ENCODE measurements around the gene ELMO3. TPM values are rescaled to one million over a fixed set of nuclear protein-coding genes. Genes with fewer than 3 reads are reported as not detected.

The ELMO3 gene
- total RNA-seq, 4 donors from 2014 or later: 25.6 to 119 (median 82.2) TPM

DNA sequence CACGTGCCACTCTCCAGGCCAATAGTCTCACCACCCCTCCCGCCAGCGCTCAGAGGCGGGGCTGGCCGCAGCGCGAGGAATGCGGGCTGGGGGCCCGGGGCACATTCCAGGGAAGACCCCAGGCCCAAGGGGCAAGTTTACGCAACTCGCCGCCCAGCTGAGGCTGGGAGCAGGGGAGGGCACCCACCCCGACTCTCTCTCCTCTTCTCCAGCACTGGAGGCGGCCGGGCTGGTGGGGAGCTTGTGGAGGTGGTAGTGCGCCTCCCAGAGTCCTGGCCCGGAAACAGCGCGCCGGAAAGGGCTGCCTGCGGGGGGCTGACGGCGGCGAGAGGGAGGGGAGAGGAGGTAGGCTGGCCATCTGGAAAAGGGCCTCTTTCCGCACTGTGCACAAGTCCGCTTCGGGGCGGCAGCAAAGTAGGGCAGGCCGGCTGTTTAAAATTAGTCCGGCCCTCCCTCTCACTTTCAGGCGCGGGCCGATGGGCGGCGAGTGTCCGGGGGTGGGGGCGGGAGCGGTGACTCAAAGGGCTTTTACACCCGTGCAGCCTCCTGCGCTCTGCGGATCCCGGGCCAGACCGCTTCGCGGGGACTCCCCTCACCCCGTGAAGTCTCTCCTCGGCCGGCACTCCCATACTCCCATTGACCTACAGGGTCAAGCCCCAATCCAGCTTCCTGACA is 47.3 kb downstream of the ELMO3 start:
- Histone ChIP-seq H3K27ac (peak overlapping the region; percentile 85 to 90 (median 88)), H3K27me3 (peaks cover 0 to 5% of the 10 kb centered on the region in 2 donors), H3K4me3 (peak overlapping the region; percentile 47 to 72 (median 66)), H3K4me1 (peaks cover 6 to 67% (median 38%) of the 10 kb centered on the region in 4 donors), H3K9me3 (no peaks in the 10 kb centered on the region), H3K36me3 (no peaks in the 10 kb centered on the region)
- peak; percentile 70 to 82 (median 80) for DNase-seq
- TF ChIP-seq CTCF (IDR thresholded peaks at IDR 0.05) (peak in 4 of 6 experiments; percentile 27 to 42 (median 34)), POLR2A (IDR thresholded peaks at IDR 0.05) (no peak)

GRCh38 chr16:67246756-67247191 is 47.8 kb downstream of the ELMO3 start:
- H3K9me3 ChIP-seq: no peaks in the 10 kb centered on the region
- H3K27ac ChIP-seq: peak overlapping the region; percentile 85 to 90 (median 88)
- peak overlapping the region; percentile 47 to 72 (median 66) for H3K4me3 ChIP-seq
- peak; percentile 84 to 95 (median 94) for DNase-seq
- TF ChIP-seq CTCF (IDR thresholded peaks at IDR 0.05) (peak in 3 of 6 experiments; percentile 5 to 36 (median 23)), POLR2A (IDR thresholded peaks at IDR 0.05) (peak in 1 of 2 donors; percentile 66)
- no peaks in the 10 kb centered on the region for H3K36me3 ChIP-seq
- peaks cover 0 to 5% of the 10 kb centered on the region in 2 donors for H3K27me3 ChIP-seq
- peaks cover 5 to 61% (median 35%) of the 10 kb centered on the region in 4 donors for H3K4me1 ChIP-seq

- H3K4me1 ChIP-seq: peaks cover 5 to 54% (median 35%) of the 10 kb centered on the region in 4 donors
- H3K27ac ChIP-seq: peak within 1 kb of the TSS; percentile 85 to 90 (median 88)
- DNase-seq: peak; percentile 98 to 100 (median 99)
- H3K4me3 ChIP-seq: peak within 1 kb of the TSS; percentile 47 to 72 (median 66)
- H3K9me3 ChIP-seq: no peaks in the 10 kb centered on the region
- peaks cover 0 to 5% of the 10 kb centered on the region in 2 donors for H3K27me3 ChIP-seq
- no peaks in the 10 kb centered on the region for H3K36me3 ChIP-seq
- TF ChIP-seq POLR2A (IDR thresholded peaks at IDR 0.05): peak; percentile 66 to 86
- no peak for TF ChIP-seq CTCF (IDR thresholded peaks at IDR 0.05)
Observed at GRCh38 chr16:67247192-67248072, 48.5 kb downstream of the ELMO3 start, which contains the start of gene FHOD1. TSS of gene FHOD1 (minus strand) at chr16:67247481. CDS start at chr16:67247410, 71 bp downstream.

DNA sequence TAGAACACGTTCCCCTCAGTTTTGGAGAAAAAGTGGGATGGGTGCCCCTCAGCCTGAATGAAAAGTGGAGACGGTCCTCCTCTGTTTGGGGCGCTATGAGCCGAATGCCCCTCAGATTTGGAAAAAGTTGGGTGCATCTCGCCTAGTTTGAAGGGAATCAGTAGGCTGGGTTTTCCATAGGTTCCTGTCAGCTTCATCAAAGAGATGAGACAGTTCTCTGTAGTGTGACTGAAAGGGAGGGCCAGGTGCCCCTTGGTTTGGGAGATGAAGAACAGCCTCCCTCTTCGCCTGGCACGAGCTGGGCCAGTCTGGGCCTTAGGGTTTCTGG is 49.1 kb downstream of the ELMO3 start:
- no peaks in the 10 kb centered on the region for H3K9me3 ChIP-seq
- TF ChIP-seq CTCF (IDR thresholded peaks at IDR 0.05) (no peak), POLR2A (IDR thresholded peaks at IDR 0.05) (no peak)
- peak overlapping the region in 1 of 4 donors; percentile 90 for H3K27ac ChIP-seq
- H3K27me3 ChIP-seq: peaks cover 0 to 5% of the 10 kb centered on the region in 2 donors
- DNase-seq: no peak
- H3K4me1 ChIP-seq: peaks cover 5 to 48% (median 35%) of the 10 kb centered on the region in 4 donors
- no peaks in the 10 kb centered on the region for H3K36me3 ChIP-seq
- peak overlapping the region; percentile 46 to 72 (median 58) for H3K4me3 ChIP-seq

GRCh38 chr16:67248401-67249177 is 49.7 kb downstream of the ELMO3 start, which contains the start of gene SLC9A5:
TSS of gene SLC9A5 (plus strand) at chr16:67248979. CDS start at chr16:67249015, 36 bp downstream.
- DNase-seq: peak in 1 of 3 donors; percentile 54
- no peaks in the 10 kb centered on the region for H3K9me3 ChIP-seq
- H3K4me1 ChIP-seq: peaks cover 5 to 43% (median 33%) of the 10 kb centered on the region in 4 donors
- H3K4me3 ChIP-seq: peak within 1 kb of the TSS; percentile 46 to 72 (median 58)
- H3K27ac ChIP-seq: peak within 1 kb of the TSS in 1 of 4 donors; percentile 90
- H3K36me3 ChIP-seq: no peaks in the 10 kb centered on the region
- peaks cover 0 to 5% of the 10 kb centered on the region in 2 donors for H3K27me3 ChIP-seq
- TF ChIP-seq CTCF (IDR thresholded peaks at IDR 0.05): peak in 3 of 6 experiments; percentile 9 to 23 (median 11)
- TF ChIP-seq POLR2A (IDR thresholded peaks at IDR 0.05): no peak
